HG02884 (cell line): Measurements from ENCODE around the gene A4GNT.

Experiments
- ATAC-seq: cut with Tn5 transposase; IDR thresholded peaks from one replicate; pipeline ENCODE4 v1.9.1; 2021; ENCODE audit warnings: mild to moderate bottlenecking, moderate library complexity; ENCODE audit not compliant: unreplicated experiment

A4GNT gene

GRCh38 chr3:138081371-138082084 lies 50.7 kb downstream of the A4GNT start:
- ATAC-seq: no peak

GRCh38 chr3:138079901-138080300 lies 52.3 kb downstream of the A4GNT start:
- ATAC-seq: no peak

- ATAC-seq: no peak
Measured at GRCh38 chr3:138078901-138079344, 53.3 kb downstream of the A4GNT start.

GRCh38 chr3:138078096-138078495 lies 54.1 kb downstream of the A4GNT start:
- no peak for ATAC-seq
